Muscle layer of duodenum (tissue), 2 donors: ENCODE results near the gene TSPAN9.

Experiments used
- H3K27ac ChIP-seq: one replicate; pipeline ENCODE4 v1.7.0; 2013; ENCODE audit warnings: mild to moderate bottlenecking, low read length
- H3K27me3 ChIP-seq: one replicate; pipeline ENCODE4 v1.7.0; 2013; ENCODE audit warnings: low read depth, mild to moderate bottlenecking, control low read depth, low read length
- H3K36me3 ChIP-seq, 2 donors: one replicate each; pipeline ENCODE4 v1.7.0; 2013; ENCODE audit warnings: low read length in 2 of 2, control low read depth in 1 of 2, mild to moderate bottlenecking in 1 of 2; ENCODE audit not compliant: insufficient read depth in 2 of 2, control insufficient read depth in 1 of 2
- H3K4me1 ChIP-seq, 2 donors: one replicate each; pipeline ENCODE4 v1.7.0; 2013; ENCODE audit warnings: low read length in 2 of 2, mild to moderate bottlenecking in 2 of 2, control low read depth in 1 of 2, moderate library complexity in 1 of 2; ENCODE audit not compliant: insufficient read depth in 2 of 2, control insufficient read depth in 1 of 2
- H3K4me3 ChIP-seq, 2 donors: one replicate each; pipeline ENCODE4 v1.7.0; 2013; ENCODE audit warnings: low read length in 2 of 2, low read depth in 1 of 2, mild to moderate bottlenecking in 1 of 2
- H3K9me3 ChIP-seq, 2 donors: one replicate each; pipeline ENCODE4 v1.7.0; 2013; ENCODE audit warnings: low read length in 2 of 2, control low read depth in 1 of 2, mild to moderate bottlenecking in 1 of 2; ENCODE audit not compliant: control insufficient read depth in 1 of 2
- donor health status: healthy.

The TSPAN9 gene

GRCh38 chr12:3130057-3130830 is 53.1 kb downstream of the TSPAN9 start:
- Histone ChIP-seq H3K4me1 (peaks cover 6 to 13% of the 10 kb centered on the region in 2 donors), H3K27ac (no peak overlapping the region), H3K4me3 (no peak overlapping the region)

GRCh38 chr12:3131129-3131528 is 54.0 kb downstream of the TSPAN9 start:
- Histone ChIP-seq H3K27me3 (no peaks in the 10 kb centered on the region), H3K4me1 (peaks cover 6 to 19% of the 10 kb centered on the region in 2 donors), H3K36me3 (no peaks in the 10 kb centered on the region), H3K9me3 (no peaks in the 10 kb centered on the region), H3K27ac (no peak overlapping the region), H3K4me3 (no peak overlapping the region)

More at GRCh38 chr12:3130057-3130830, 53.1 kb downstream of the TSPAN9 start:
- Histone ChIP-seq H3K9me3 (peaks cover 0 to under 1% of the 10 kb centered on the region in 2 donors), H3K36me3 (no peaks in the 10 kb centered on the region), H3K27me3 (no peaks in the 10 kb centered on the region)

- H3K4me3 ChIP-seq = no peak overlapping the region
- no peaks in the 10 kb centered on the region for H3K36me3 ChIP-seq
- H3K4me1 ChIP-seq = peaks cover 6 to 26% of the 10 kb centered on the region in 2 donors
- H3K27me3 ChIP-seq = no peaks in the 10 kb centered on the region
- no peaks in the 10 kb centered on the region for H3K9me3 ChIP-seq
- H3K27ac ChIP-seq = no peak overlapping the region
Measured at GRCh38 chr12:3132636-3133404, 55.6 kb downstream of the TSPAN9 start.

GRCh38 chr12:3133405-3133783 is 56.2 kb downstream of the TSPAN9 start:
- Histone ChIP-seq H3K36me3 (no peaks in the 10 kb centered on the region), H3K27me3 (no peaks in the 10 kb centered on the region), H3K9me3 (no peaks in the 10 kb centered on the region), H3K4me1 (peaks cover 6 to 26% of the 10 kb centered on the region in 2 donors), H3K27ac (no peak overlapping the region), H3K4me3 (no peak overlapping the region)

- H3K27me3 ChIP-seq = no peaks in the 10 kb centered on the region
Measured at GRCh38 chr12:3134126-3134525, 56.9 kb downstream of the TSPAN9 start.

DNA sequence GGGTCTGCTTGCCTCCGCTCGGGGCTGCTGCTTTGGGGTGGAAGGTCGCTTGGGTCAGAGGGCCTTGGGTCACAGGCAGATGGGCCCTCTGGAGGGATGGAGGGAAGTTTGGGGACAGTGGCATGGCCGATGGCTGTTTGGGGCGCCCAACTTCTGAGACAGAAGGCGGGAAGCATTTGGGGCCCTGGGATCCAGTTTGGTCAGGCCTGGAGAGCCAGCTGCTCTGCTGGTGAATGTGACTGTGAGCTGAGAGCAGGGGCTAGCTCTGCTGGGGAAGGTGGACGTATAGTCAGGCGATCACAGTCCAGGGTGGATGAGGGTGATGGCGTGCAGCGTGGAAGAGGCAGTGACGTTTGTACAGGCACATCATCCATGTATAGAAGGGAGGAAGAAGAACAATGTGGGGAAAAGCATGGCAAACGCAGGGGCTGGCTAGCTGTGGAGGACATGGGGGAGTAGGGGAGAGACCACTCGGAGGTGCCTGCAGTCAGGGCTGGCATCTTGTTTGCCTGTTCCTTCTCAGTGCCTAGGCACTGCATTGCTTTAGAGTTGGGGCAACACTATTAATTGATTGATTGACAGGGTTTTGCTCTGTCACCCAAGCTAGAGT is 57.5 kb downstream of the TSPAN9 start:
- Histone ChIP-seq H3K27ac (no peak overlapping the region), H3K4me3 (no peak overlapping the region), H3K4me1 (peaks cover 6 to 26% of the 10 kb centered on the region in 2 donors)

More at GRCh38 chr12:3134126-3134525, 56.9 kb downstream of the TSPAN9 start:
- no peaks in the 10 kb centered on the region for H3K36me3 ChIP-seq
- H3K27ac ChIP-seq = no peak overlapping the region
- H3K4me3 ChIP-seq = no peak overlapping the region
- peaks cover 6 to 26% of the 10 kb centered on the region in 2 donors for H3K4me1 ChIP-seq
- no peaks in the 10 kb centered on the region for H3K9me3 ChIP-seq

GRCh38 chr12:3135522-3136461 is 58.6 kb downstream of the TSPAN9 start:
- Histone ChIP-seq H3K27ac (no peak overlapping the region), H3K4me3 (no peak overlapping the region), H3K9me3 (no peaks in the 10 kb centered on the region), H3K36me3 (no peaks in the 10 kb centered on the region), H3K27me3 (no peaks in the 10 kb centered on the region), H3K4me1 (peaks cover 6 to 26% of the 10 kb centered on the region in 2 donors)

More for the DNA sequence above, 57.5 kb downstream of the TSPAN9 start:
- Histone ChIP-seq H3K9me3 (no peaks in the 10 kb centered on the region), H3K27me3 (no peaks in the 10 kb centered on the region), H3K36me3 (no peaks in the 10 kb centered on the region)

GRCh38 chr12:3136641-3137267 is 59.6 kb downstream of the TSPAN9 start:
- Histone ChIP-seq H3K27ac (no peak overlapping the region), H3K4me3 (no peak overlapping the region), H3K36me3 (no peaks in the 10 kb centered on the region), H3K9me3 (no peaks in the 10 kb centered on the region), H3K4me1 (peaks cover 6 to 26% of the 10 kb centered on the region in 2 donors), H3K27me3 (no peaks in the 10 kb centered on the region)

GRCh38 chr12:3137268-3137781 is 60.1 kb downstream of the TSPAN9 start:
- H3K4me1 ChIP-seq = peaks cover 6 to 26% of the 10 kb centered on the region in 2 donors
- no peak overlapping the region for H3K27ac ChIP-seq
- H3K9me3 ChIP-seq = no peaks in the 10 kb centered on the region

GRCh38 chr12:3137814-3138445 is 60.8 kb downstream of the TSPAN9 start:
- peaks cover under 1 to 24% of the 10 kb centered on the region in 2 donors for H3K4me1 ChIP-seq
- H3K9me3 ChIP-seq = no peaks in the 10 kb centered on the region
- no peaks in the 10 kb centered on the region for H3K27me3 ChIP-seq
- no peaks in the 10 kb centered on the region for H3K36me3 ChIP-seq
- H3K27ac ChIP-seq = no peak overlapping the region
- H3K4me3 ChIP-seq = no peak overlapping the region

More at GRCh38 chr12:3137268-3137781, 60.1 kb downstream of the TSPAN9 start:
- no peaks in the 10 kb centered on the region for H3K27me3 ChIP-seq
- no peaks in the 10 kb centered on the region for H3K36me3 ChIP-seq
- no peak overlapping the region for H3K4me3 ChIP-seq
